GM18909 (cell line): Measurements from ENCODE around the gene NWD2.

Experiments used
- ATAC-seq: cut with Tn5 transposase; IDR thresholded peaks from one replicate; pipeline ENCODE4 v1.9.1; 2021; ENCODE audit warnings: mild to moderate bottlenecking; ENCODE audit not compliant: unreplicated experiment, poor library complexity

Gene NWD2

DNA sequence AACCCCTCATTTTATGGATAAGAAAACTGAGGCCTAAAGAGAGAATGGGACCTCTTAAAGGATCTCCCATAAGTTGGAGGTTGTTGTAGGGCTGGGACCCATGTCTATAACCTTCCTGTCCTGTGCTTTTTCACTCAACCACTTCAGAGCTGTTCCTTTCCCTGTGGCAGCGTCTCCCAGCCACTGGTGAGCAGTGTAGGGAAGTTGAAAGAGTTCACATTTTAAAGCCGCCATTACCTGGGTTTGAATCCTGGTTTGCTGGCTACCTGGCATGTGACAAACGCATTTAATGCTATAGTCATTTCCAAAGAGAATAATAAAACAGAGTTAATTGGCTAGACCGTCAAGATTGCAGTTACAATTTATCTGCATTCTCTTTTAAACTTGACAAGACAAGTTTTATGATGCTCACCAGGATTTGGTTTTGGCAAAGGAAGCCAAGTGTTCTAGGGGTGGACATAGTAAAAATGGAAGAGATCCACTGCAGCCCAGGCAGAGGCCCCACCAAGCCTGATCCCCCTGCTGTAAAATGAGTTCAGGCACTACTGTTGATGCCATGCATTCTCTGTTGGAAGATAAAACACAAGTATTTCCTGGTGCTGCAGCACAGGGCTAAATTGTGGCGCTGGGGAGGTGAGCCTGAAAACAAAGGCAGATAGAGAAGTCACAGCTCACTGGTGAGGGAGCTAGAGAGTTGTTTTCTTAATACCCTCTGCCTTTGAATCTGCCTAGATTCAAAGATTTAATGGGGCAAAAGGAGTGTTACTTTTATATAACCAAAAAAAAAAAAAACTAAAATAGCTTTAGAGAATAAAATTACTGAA, 218.7 kb downstream of the NWD2 start:
- ATAC-seq: no peak

GRCh38 chr4:37464373-37465128, 220.0 kb downstream of the NWD2 start:
- no peak for ATAC-seq

DNA sequence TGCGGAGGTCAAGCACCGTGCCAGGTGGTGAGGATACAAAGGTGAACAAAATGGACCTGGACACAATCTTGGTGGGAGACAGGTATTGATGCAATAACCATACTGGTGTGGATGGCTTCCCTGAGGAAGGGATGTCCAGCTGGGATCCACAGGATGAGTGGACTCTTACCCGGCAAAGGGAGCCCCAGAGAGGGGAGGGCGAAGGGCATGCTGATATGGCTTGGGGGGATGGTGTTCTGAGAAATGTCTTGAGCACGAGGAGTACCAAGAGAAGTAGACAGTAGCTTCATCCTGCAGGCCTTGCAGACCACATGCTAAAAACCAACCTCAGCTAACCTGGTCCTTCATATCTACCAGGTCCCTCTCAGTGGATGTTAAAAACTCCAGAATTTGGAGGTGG, 220.8 kb downstream of the NWD2 start:
- ATAC-seq: no peak

DNA sequence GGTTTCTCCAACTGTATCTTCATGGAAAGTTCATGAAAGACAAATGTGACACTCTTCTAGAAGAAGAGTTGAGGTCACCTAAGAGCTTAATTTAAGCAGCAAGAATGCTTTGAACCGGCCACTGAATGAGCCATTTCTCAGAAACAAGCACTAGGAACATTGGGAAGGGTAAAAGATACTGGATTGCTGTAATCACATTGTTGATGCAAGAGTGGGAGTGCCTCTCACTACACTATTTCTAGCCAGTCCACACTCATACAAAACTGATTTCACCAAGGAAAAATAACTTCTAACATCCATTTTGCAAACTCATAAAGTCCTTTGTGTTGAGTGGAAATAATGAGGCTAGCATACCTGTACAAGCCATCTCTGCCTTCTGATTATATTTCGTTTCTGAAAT, 221.3 kb downstream of the NWD2 start:
- ATAC-seq: no peak

GRCh38 chr4:37467223-37467622, 222.7 kb downstream of the NWD2 start:
- no peak for ATAC-seq

DNA sequence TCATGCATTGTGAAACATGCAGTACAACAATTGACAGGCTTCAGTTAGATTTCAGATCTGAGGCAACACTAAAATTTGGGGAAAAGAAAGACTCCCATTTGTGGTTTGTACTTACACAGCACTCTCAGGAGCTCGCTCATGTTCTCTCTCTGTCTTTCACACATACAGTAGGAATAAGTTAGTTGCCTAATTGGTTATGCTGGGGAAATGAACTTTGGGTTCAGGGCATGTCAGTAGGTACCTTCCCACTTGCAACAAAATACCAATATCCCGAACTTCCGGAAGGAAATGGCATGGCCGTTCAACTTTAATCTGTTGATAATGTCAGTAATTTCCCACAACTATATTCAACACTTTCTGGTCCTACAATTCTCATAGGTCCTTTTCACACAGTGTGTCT, 223.3 kb downstream of the NWD2 start:
- no peak for ATAC-seq

DNA sequence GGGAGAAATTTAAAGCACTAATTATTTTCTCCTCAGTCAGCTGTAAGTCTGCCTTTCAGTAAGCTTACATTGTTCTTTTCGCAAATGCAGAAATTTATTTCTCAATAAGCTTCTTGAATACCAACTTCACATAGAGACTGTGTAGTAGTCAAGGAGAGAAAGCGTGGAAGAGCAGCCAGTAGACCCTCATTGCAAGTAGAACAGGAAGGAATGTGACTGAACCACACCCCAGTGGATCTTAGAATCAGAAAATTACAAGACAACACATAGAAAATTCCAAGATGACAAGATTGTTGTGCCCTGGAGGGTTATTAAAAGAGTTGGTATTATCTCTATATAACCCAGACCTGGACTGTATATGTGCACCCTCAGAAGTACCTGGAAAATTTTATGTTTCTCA, 224.7 kb downstream of the NWD2 start:
- no peak for ATAC-seq

DNA sequence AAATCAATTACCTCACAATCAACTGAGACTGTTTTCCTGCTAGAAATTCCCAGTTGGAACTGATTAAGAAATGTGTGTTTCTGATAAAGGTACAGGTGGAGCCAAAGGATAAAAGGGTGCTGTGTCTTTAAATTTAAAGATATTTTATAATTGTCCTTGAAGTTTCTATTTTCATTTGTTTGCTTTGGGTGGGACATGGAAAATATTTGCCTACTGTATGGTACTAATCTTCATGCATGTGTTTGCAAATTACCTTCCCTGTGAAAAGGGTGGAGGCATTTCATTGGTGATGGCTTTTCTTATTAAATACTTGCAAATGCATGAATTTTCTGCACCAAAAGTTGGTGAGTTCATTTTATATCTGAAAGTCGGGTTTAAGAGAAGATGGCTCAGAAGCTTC, 225.7 kb downstream of the NWD2 start:
- ATAC-seq: no peak

DNA sequence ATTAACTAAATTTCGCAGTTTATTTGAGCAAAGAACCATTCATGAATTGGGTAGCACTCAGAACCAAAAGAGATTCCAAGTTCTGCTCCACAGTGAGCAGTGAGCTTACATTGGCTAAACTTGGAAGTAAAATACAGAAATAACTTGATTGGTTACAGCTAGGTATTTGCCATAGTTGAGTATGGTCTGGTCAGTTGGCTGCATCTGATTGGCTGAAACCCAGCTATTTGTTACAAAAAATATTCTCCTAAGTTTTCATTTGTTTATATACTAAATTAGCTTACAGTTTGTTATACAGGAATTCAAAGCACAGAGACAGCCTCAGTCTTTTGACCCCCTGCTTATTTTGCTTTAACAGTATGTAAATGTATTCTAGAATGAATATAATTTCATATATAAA, 226.6 kb downstream of the NWD2 start:
- ATAC-seq: no peak

- ATAC-seq: no peak
Observed at GRCh38 chr4:37471971-37472370, 227.4 kb downstream of the NWD2 start.

DNA sequence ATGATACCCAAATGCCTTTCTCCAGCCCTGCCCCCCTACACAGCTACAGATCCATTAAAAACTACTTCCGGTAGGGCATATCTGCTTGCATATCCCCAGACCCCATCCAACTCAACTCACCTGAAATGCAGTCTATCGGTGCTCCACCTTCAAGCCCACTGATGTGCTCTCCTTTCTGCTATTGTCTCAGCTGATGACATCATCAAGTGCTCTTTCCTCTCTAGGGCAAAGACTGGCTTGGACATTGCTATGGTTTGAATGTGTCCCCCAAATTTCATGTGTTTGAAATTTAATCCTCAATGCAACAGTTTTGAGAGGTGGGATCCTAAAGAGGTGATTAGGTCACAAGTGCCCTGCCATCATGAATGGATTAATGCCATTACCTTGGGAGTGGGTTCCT, 229.3 kb downstream of the NWD2 start:
- ATAC-seq: no peak

DNA sequence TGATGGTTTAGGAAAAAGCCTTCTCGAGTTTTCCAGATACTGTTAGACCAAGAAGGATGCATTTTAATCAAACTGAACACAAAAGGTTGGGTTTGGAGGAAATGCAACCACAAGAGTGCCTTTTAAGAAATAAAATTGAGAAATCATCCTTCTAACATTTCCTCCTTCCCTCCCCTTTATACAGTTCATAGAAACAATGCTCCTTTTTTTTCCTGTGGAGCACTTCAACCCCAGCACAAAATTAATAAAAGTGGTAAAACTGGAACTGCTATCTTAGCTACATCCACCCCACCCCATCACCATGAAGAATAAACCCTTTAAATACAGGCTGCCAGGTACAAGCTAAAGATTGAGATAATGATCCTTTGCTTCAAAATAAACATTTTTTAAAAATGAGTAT, 230.5 kb downstream of the NWD2 start:
- ATAC-seq: no peak

GRCh38 chr4:37475776-37476175, 231.2 kb downstream of the NWD2 start:
- no peak for ATAC-seq

DNA sequence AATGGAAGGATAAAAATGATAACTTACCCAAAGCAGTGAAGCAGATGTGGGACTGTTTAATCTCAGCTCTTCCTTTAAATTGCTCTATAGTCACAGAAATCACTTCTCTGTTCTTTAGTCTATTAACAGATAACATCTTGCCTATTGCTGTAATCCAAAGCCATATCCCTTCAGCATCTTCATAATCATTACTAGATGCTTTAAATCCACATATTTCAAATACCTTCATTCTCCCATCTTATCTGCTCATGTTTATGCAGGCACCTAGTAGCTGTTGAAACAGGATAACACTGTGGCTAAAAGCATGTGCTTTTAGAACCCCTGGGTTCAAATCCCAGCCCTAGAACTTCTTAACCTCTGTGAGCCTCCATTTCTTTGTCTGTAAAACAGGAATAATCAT, 231.7 kb downstream of the NWD2 start:
- ATAC-seq: no peak

DNA sequence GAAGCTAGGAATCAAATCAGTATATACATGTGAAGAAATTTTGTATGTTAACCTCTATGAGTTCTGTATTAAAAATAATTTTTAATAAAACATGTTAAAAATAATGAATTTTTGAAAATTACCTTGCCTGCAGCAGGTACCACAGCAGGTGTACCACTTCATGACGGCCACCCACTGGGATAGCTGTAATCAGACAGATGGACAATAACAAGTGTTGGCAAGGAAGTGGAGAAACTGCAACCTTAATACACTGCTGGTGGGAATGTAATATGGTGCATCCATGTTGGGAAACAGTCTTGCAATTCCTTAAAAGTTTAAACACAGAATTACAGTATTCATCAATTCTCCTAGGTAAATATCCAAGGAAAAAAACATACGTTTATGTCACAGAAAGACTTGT, 232.1 kb downstream of the NWD2 start:
- no peak for ATAC-seq

DNA sequence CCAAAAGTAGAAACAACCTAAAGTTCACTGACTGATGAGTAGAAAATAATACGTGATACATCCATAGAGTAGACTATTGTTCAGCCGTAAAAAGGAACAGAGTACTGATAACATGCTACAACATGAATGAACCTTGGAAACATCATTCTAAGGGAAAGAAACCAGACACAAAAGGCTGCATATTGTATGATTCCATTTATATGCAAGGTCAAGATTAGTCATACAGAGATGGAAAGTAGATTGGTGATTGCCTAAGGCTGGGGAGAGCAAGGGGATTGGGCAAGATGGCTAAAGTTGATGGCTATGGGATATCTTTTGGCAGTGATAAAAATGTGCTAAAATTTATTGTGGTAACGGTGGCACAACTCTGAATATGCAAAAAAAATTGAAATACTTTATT, 232.6 kb downstream of the NWD2 start:
- no peak for ATAC-seq

DNA sequence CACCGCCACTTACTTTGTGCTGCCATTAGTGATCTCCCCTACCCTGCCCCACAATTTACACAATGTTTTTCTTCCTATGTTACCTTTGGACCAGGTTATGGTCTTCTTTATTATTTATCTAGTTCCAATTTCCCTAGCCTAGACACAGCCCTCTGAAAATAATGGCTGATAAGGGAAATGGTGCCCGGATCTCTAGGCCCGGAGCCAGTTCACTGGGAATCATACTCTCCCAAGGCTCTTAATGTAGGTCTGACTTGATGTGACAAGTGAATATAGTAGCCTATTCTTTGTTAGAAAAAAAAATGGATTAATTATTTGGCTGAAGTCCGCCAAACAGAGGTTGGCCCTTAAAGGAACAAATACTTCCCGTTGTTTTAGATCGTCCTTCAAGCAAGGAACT, 233.6 kb downstream of the NWD2 start:
- no peak for ATAC-seq

DNA sequence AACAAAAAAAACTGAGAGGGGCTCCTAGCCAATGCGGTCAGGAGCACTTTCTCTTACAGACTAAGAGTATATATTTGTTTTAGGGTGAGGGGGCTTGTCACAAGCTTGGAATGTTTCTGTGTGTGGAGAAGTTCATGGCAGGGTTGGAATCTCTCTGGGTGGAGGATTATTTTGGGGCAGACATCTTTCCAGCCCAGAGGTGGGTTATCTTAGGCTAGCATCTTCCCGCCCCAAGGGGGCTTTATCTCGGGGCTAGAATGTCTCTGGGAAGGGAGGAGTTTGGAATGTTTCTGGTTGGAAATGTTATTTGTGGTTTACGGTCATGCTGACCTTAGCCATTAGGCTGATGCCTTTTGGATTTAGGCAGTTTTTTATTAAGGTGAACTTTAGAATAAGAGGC, 236.0 kb downstream of the NWD2 start:
- ATAC-seq: no peak

- no peak for ATAC-seq
Observed at GRCh38 chr4:37481547-37482122, 237.1 kb downstream of the NWD2 start.

DNA sequence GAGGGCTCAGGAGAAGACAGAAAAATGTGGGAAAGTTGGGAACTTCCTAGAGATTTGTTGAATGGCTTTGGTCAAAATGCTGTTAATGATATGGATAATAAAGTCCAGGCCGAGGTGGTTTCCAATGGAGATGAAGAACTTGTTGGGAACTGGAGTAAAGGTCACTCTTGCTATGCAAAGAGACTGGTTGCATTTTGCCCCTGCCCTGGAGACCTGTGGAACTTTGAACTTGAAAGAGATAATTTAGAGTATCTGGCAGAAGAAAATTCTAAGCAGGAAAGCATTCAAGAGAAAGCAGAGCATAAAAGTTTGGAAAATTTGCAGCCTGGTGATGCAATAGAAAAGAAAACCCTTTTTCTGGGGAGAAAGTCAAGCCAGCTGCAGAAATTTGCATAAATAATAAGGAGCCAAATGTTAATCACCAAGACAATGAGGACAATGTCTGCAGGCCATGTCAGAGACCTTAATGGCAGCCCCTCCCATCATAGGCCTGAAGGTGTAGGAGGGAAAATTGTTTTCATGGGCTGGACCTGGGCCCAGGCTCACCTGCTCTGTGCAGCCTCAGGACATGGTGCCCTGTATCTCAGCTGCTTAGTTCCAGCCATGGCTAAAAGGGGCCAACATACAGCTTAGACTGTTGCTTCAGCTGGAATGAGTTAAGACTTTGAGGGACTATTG, 237.8 kb downstream of the NWD2 start:
- ATAC-seq: no peak

GRCh38 chr4:37483610-37484009, 239.1 kb downstream of the NWD2 start:
- no peak for ATAC-seq
